ENCODE measurements around the gene TUBB2A. TPM values are rescaled to one million over a fixed set of nuclear protein-coding genes. Genes with fewer than 3 reads are reported as not detected.
"Not testable (repeated sequence)": the region's sequence is repeated elsewhere in the genome, so short reads cannot be mapped to it uniquely, and the experiment has no call there.

Gene TUBB2A
- total RNA-seq (2014; rRNA removed; shearing (Covaris generic)): 118 and 127 TPM in 2 replicates
- polyA plus RNA-seq (2015; cell fraction: cytosol; rRNA removed): 197 and 208 TPM in 2 replicates
- polyA plus RNA-seq (2015; cell fraction: nucleus; rRNA removed): 98.1 and 104 TPM in 2 replicates

DNA sequence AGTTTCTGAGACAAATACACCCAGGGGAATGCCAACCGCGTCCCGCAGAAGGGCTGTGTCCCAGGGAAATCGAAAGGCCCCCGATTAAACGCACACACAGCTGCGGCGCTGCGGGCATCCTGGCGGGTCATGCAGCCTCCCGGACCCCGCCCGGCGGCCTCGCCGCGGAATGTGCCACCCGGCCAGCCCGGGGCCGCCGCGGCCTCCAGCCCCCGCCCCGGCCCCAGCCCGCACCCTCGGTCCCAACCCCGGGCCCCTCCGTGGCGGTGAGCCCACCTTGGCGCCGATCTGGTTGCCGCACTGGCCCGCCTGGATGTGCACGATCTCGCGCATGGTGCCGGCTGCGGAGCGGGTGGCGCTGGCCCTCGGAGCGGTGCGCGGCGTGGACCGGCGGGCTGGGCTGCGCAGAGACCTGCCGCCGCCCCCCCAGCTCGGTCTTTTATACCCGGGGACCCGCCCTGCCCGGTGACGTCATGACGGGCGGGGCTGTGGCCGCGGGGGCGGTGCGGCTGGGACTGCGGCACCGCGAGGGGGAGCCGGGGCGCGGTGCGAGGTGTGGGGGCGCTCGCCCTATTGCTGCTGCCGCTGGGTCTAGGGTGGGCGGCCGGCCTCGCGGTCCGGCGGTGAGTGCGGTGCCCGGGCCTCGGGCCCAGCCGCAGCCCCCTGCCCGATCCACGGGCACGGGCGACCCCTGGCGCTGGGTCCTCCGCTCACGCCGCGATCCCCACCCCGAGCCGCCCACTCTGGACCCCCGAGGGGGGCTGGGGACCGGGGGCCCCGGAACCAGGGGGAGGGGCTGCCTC, at the start of gene TUBB2A:
Gene TUBB2A, minus strand, starts transcription at position 414 of the 803 bp plus-strand sequence. Its CDS starts 81 bp downstream, at position 333.
- DNase-seq (ENCODE audit: low read depth, low spot score): peak; percentile 83
- in situ Hi-C loops (cut with HindIII; ENCODE audit: low pct_unique_long_range_greater_than_20kb, low sequenced_read_pairs): no loop called here

DNA sequence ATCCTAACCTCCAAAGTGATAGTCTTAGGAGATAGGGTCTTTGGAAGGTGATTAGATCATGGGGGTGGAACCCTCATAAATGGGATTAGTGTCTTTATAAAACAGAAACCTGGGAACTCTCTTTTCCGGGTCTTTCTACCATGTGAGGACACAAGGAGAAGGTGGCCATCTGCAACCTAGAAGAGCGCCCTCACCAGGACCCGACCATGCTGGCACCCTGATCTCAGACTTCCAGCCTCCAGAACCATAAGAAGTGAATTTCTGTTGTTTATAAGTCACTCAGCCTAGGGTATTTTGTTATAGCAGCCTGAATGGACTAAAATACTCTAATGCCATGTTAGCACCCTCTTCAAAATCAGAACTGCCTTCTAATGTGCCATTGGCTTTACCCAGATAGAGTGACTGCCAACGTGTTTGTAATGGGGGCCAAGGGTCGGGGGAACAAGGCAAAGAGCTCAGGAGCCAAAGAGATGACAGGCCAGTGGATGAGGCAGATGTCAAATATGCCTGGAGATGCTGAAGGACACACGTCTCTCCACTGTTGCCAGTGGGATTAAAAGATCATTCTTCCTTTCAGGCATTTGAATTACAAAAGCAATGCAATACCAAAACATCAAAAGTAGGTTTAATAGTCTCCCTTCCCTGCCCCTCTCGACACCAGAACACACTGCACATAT, 49.1 kb upstream of the TUBB2A start:
- in situ Hi-C loops (cut with HindIII; ENCODE audit: low pct_unique_long_range_greater_than_20kb, low sequenced_read_pairs): no loop called here
- DNase-seq (ENCODE audit: low read depth, low spot score): no peak

DNA sequence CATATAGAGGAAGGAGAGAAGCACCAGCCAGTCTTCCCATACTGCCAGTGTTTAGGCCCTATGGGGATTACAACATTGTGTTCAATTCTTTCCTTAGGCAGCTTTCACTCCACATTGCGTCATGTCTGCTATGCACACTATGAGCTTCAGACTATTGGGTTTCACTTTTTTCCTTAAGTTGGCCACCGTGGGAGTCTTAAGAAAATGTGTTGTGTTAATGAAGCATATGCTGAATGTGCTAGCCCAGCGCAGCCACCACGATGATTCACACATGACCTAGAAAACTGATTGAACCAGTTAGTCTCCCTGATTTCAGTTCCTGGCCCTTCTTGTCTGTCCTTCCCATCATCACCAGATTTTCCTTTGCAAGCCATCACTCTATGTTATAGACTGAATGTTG, 48.6 kb upstream of the TUBB2A start:
- DNase-seq (ENCODE audit: low read depth, low spot score): peak; percentile 30
- in situ Hi-C loops (cut with HindIII; ENCODE audit: low pct_unique_long_range_greater_than_20kb, low sequenced_read_pairs): no loop called here

DNA sequence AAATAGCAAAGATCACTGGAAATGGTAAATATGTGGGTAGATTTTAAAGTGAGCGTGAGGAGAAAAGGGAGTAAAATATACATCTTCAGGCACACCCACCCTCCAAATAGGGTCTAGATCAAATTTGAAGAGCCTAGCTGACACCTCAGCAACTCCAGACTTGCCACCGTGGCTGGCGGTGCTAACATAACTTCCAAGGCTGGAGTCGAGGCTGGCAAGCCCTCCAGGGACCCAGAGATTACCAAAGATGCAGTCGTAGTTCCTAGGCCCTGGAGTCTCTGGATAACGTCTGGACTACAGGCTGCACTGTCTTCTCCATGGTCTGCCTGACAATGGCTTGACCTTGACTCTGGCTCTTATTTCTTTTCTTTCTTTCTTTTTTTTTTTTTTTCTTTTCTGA, 47.6 kb upstream of the TUBB2A start:
- in situ Hi-C loops (cut with HindIII; ENCODE audit: low pct_unique_long_range_greater_than_20kb, low sequenced_read_pairs): no loop called here
- DNase-seq (ENCODE audit: low read depth, low spot score): no peak

DNA sequence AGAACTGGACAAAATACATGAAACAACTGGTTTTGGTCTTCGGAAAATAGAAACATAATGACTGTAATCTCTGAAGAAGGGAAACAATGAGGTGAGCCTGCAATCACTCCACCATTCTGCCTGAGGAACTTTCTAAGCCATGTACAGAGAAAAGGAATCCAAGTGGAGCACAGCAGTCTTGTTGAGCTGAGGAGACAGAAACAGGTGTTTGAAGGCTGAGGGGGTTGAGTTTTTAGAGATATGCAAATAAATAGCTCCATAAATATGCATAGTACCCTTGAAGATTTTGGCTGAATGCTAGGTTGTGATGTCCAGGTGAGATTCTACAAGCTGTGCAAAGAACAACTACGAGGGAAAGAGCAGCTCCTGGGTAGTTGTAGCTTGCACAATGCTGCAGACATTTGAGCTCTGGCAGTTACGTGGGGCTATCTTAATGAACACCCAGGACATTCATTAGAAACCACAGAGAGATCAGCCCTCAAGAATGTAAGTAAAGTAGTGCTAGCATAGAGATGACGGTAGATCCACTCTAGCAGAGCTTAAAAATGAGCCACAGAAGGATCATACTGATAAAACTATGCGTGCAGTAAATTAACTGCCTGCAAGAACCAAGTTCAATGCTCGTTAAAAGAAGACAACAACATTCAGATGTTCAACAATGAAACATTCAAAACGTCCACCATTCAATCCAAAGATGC, 45.8 kb upstream of the TUBB2A start:
- in situ Hi-C loops (cut with HindIII; ENCODE audit: low pct_unique_long_range_greater_than_20kb, low sequenced_read_pairs): no loop called here
- DNase-seq (ENCODE audit: low read depth, low spot score): no peak

DNA sequence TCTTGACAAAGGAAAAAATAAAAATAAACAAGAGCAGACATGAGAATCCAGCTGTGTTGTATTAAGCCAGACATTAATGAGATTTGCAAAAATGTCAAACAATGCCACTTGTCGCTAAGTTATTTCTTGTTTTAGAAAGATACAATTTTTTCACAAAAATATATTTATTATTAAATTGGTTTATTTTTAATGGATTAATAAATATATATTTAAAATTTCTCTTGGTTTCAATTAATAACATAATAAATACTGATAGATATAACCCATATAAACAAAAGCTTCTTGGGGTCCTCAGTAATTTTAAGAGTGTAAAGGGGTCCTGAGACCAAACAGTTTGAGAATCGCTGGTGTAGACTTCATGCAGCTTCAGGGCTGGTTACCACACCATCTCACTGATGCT, 44.0 kb upstream of the TUBB2A start:
- DNase-seq (ENCODE audit: low read depth, low spot score): no peak
- in situ Hi-C loops (cut with HindIII; ENCODE audit: low pct_unique_long_range_greater_than_20kb, low sequenced_read_pairs): no loop called here

DNA sequence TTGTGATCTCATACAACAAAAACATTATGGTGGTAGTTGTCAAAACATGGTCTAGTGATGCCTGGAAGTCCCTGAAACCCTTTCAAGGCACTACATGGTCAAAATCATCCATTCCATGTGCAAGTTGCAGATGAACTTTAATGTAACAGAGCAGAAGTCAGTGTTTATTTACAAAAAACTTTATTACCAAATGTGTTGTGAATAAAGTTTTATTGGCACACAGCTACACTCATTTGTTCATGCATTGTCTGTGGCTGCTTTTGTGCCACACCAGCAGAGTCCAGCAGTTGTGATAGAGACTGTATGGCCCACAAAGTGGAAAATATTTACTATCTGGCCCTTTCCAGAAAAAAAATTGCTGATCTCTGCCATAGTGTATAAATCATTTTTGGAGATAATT, 43.3 kb upstream of the TUBB2A start:
- in situ Hi-C loops (cut with HindIII; ENCODE audit: low pct_unique_long_range_greater_than_20kb, low sequenced_read_pairs): no loop called here
- DNase-seq (ENCODE audit: low read depth, low spot score): no peak

DNA sequence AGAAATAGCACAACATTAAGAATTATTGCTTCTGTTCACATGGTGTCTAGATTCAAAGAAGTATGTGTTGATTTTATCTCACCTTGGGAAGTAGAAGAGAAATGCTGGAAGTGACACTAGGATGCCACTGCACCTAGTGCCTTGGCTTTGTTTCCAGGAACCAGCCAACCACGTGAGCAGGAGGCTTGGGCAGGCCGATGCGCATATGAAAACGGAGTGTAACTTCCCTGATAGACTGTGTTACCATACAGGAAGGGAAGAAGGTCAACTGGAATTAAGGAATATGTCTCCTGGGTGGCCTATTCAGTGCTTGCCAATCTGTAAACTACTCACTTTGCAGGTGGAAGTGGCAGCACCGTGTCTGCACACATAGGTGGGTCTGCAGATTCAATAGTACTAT, 42.0 kb upstream of the TUBB2A start:
- DNase-seq (ENCODE audit: low read depth, low spot score): no peak
- in situ Hi-C loops (cut with HindIII; ENCODE audit: low pct_unique_long_range_greater_than_20kb, low sequenced_read_pairs): no loop called here

DNA sequence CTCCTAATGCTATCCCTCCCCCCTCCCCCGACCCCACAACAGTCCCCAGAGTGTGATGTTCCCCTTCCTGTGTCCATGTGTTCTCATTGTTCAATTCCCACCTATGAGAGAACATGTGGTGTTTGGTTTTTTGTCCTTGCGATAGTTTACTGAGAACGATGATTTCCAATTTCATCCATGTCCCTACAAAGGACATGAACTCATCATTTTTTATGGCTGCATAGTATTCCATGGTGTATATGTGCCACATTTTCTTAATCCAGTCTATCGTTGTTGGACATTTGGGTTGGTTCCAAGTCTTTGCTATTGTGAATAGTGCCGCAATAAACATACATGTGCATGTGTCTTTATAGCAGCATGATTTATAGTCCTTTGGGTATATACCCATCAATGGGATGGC, 40.4 kb upstream of the TUBB2A start:
- DNase-seq (ENCODE audit: low read depth, low spot score); in situ Hi-C loops (cut with HindIII; ENCODE audit: low pct_unique_long_range_greater_than_20kb, low sequenced_read_pairs): not testable (repeated sequence)

DNA sequence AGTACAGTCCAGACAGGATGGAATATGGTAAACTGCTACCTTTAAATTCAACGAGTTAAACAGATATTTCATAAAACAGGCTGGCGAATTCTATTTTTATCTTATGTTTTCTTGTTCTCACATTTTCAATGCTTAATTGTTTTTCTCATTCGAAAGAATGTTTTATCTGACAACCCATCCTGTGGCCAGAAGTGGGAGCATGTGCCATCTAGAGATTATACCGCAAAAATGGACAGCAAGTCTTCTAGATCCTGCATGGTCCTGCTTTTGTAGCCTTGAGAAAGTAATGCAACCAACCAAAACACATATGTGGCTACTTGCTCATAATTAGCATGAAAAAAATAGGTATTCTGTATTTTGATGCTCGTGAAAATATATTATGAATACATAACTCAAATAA, 39.4 kb upstream of the TUBB2A start:
- in situ Hi-C loops (cut with HindIII; ENCODE audit: low pct_unique_long_range_greater_than_20kb, low sequenced_read_pairs): no loop called here

DNA sequence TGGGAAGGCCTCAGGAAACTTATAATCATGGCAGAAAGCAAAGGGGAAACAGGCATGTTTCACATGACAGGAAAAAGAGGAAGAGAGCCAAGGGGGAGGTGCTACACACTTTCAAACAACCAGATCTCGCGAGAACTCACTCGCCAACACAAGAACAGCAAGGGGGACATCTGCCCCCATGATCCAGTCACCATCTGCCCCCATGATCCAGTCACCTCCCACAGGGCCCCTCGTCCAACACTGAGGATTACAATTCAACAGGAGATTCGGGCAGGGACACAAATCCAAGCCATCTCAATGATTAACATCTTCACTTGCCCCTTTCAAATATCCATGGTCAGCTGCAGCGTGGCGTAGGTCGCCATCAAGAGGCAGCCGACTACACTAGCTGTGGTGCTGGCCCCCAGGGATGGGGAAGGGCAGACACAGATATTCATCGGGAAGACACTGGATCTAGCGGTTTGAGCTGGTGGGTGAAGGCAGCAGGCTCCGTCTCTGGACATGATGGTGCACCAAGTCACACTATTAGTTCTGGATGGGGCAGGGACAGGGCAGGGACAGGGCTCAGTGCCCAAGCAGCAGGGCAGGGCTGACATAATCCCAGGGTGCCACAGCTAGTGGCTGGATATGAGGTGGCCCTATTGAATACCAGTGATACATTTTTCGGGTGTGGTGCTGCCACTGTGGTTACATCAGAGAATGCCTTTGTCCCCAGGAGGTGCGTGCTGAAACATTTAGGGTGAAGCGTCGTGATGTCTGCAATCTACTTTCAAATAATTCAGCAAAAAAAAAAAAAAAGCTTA, 38.6 kb upstream of the TUBB2A start:
- peak; percentile 98 for DNase-seq (ENCODE audit: low read depth, low spot score)
- in situ Hi-C loops (cut with HindIII; ENCODE audit: low pct_unique_long_range_greater_than_20kb, low sequenced_read_pairs): no loop called here

More for the DNA sequence above, 39.4 kb upstream of the TUBB2A start:
- peak; percentile 43 for DNase-seq (ENCODE audit: low read depth, low spot score)

DNA sequence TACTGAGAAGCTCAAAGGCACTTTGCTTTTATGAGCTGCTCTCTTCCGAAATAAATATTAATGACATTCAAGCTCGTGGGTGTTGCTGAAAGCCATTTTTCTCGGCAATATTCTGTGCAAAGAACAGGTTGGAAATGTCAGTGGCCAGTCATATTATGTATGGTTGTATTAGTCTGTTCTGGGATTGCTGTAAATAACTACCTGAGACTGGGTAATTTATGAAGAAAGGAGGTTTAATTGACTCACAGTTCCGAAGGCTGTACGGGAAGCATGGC, 38.0 kb upstream of the TUBB2A start:
- in situ Hi-C loops (cut with HindIII; ENCODE audit: low pct_unique_long_range_greater_than_20kb, low sequenced_read_pairs): no loop called here
- no peak for DNase-seq (ENCODE audit: low read depth, low spot score)

DNA sequence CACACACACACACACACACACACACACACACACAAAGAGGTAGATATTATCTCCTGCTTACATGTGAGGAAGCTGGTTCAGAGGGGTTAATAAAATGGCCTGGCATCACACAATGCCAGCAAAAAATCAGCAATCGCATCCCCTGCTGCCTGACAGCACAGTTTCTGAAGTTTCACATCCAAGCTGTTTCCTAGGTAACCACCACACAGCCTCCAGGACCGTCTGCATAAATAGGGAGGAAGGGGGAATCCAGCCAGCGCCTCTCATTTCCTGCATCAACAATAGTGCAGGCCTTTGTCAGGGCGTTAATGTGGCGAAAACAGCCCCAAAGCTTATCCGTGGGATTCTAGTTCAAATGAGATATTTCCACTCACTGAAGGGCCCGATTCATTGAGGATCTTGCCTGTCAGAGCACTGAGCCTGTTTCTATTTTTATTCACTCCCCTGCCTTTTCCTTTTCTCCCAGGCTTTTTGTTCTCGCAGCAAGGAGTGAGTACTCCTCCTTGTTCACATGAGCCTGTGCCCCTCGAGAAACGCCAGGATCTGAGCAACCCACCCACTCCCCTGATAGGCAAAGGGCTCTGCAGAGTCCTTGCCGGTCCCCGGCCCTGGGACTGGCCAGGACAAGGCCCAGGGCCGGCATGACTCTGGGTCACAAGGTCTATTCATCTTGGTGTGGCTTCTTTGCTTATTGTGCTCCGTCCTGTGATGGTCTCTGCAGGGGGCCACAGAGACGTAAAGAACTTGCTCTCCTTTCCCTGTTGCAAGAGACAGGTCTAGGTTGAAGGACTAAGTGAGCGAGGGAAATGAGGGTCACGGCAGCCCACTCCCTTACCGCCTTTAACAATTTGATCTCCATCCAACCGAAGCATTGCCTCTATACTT, 37.4 kb upstream of the TUBB2A start:
- peak; percentile 92 for DNase-seq (ENCODE audit: low read depth, low spot score)
- in situ Hi-C loops (cut with HindIII; ENCODE audit: low pct_unique_long_range_greater_than_20kb, low sequenced_read_pairs): no loop called here

DNA sequence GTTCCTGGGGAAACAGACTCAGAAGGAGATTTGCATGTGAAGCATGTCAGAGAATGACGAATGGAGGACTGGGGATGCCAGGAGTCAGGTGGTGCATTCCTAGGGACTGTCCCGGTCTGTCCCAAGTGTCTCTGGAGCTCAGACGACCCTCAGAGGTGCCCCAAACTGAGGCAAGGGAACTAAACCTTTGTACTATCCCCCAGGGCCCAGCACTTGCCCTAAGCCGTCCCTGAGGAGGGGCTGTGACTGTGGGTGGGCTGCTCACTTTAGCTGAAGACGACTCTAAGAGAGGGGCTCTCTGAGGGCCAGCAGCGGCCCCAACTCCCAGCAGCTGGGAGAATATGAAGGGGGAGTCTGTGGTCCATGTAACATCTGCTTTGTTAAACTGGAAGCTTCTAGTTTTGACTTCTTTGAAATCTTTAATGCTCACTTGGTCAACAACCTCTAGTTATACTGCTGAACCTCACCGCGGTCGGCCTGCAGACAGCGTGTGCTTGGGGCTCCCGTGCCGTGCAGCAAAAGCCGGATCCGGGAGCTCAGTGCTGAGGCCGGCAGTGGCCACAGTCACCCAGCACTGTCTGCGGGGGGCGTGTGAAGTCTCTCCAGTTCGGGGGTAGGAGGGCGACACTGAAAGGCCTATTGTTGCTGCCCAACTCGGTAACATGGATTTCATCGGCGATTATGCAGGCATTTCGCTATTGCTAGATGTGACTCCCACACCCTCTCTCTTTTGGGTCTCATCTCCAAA, 35.9 kb upstream of the TUBB2A start:
- in situ Hi-C loops (cut with HindIII; ENCODE audit: low pct_unique_long_range_greater_than_20kb, low sequenced_read_pairs): no loop called here
- DNase-seq (ENCODE audit: low read depth, low spot score): peak; percentile 35

DNA sequence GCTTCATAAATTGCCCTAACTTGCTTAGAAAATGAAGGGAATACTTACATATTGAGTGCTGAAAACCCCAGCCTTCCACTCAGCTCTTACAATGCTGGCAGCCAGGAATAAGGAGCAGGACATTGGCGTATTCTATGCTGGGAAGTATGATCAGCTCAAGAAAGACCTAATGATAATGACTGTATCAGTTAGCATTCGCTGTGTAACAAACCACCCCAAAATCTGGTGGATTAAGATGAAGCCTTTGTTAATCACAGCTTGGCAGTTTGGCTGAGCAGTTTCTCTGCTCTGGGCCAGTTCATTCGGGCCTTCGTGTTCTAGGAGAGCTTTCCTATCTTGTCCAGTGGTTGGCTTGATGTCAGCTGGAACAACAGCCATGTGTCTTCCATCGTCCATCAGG, 33.4 kb upstream of the TUBB2A start:
- in situ Hi-C loops (cut with HindIII; ENCODE audit: low pct_unique_long_range_greater_than_20kb, low sequenced_read_pairs): no loop called here
- no peak for DNase-seq (ENCODE audit: low read depth, low spot score)

DNA sequence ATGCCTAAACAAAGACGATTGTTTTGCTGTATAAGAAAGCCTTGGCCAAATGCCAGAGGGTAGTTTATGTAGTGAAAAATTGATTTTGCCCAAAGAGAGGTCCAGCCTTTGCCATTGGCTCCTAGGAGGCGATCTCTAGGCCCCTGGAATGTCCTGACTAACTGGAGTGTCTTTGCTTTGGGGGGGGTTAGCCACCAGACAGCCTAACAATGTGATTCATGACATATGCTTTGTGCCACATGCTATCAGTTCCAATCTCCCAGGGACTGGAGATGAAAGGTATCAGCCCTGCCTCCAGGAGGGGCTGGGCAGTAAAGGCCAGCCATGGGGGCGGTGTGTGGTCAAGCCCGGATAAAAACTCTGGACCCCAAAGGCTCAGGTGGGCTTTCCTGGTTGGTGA, 32.7 kb upstream of the TUBB2A start:
- in situ Hi-C loops (cut with HindIII; ENCODE audit: low pct_unique_long_range_greater_than_20kb, low sequenced_read_pairs): no loop called here
- no peak for DNase-seq (ENCODE audit: low read depth, low spot score)

Measured in SK-MEL-5 (cell line).